ENCODE data around the gene GIT1.

GRCh38 chr17:29620271-29620670 is 30.8 kb upstream of the GIT1 start:
- TF ChIP-seq, protein P1, sequence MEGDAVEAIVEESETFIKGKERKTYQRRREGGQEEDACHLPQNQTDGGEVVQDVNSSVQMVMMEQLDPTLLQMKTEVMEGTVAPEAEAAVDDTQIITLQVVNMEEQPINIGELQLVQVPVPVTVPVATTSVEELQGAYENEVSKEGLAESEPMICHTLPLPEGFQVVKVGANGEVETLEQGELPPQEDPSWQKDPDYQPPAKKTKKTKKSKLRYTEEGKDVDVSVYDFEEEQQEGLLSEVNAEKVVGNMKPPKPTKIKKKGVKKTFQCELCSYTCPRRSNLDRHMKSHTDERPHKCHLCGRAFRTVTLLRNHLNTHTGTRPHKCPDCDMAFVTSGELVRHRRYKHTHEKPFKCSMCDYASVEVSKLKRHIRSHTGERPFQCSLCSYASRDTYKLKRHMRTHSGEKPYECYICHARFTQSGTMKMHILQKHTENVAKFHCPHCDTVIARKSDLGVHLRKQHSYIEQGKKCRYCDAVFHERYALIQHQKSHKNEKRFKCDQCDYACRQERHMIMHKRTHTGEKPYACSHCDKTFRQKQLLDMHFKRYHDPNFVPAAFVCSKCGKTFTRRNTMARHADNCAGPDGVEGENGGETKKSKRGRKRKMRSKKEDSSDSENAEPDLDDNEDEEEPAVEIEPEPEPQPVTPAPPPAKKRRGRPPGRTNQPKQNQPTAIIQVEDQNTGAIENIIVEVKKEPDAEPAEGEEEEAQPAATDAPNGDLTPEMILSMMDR (IDR thresholded peaks at IDR 0.05; ENCODE audit: low read depth, low read length) = no peak
- TF ChIP-seq POLR2A (IDR thresholded peaks at IDR 0.05; ENCODE audit: extremely low read depth, insufficient read length) = no peak

Measured in NB4 (cell line).